NCI-H2171 (cell line): ENCODE data around the gene RBM39.
"Not testable (repeated sequence)": the region's sequence is repeated elsewhere in the genome, so short reads cannot be mapped to it uniquely, and the experiment has no call there.

ENCODE experiments used
- DNase-seq: peaks from one replicate; lab custom pipeline; 2025; lab: John Stamatoyannopoulos, UW

Gene RBM39

GRCh38 chr20:35706591-35707529 lies 35.2 kb downstream of the RBM39 start:
- DNase-seq: not testable (repeated sequence)

- DNase-seq: not testable (repeated sequence)
Measured at GRCh38 chr20:35705894-35706293, 36.2 kb downstream of the RBM39 start.

DNA sequence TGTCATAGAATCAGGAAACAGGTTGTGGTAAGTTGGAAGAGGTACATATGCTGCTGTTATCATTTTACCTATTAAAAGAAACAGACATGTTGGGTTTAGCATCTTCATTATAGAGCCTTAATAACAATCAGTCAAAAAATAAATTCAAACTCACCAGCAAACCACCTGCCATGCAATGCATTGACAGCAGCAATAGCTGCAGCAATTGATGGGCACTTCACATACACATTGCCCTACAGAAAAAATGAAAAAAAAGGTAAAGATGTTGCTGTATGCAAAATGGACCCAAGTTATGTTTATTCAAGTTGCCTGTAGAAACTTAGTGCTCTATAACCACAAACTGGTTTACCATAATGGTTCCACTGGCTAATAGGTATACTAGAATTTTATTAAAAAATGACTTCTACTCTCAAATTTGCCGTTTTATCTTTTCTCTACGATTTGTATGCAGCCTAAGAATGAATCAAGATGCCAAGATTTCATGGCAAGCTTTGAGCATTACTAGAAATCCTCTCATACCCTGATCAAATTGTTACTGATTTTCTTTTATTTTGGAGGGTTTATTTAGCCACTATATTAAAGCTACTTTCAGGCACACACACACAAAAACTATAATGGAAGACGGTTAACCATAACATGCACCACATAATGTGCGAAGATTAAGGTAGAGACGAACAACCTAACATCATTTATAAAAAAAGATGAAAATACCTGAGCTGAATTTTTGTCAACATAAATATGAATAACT lies 37.4 kb downstream of the RBM39 start:
- DNase-seq: no peak

GRCh38 chr20:35702824-35703695 lies 39.0 kb downstream of the RBM39 start:
- no peak for DNase-seq

DNA sequence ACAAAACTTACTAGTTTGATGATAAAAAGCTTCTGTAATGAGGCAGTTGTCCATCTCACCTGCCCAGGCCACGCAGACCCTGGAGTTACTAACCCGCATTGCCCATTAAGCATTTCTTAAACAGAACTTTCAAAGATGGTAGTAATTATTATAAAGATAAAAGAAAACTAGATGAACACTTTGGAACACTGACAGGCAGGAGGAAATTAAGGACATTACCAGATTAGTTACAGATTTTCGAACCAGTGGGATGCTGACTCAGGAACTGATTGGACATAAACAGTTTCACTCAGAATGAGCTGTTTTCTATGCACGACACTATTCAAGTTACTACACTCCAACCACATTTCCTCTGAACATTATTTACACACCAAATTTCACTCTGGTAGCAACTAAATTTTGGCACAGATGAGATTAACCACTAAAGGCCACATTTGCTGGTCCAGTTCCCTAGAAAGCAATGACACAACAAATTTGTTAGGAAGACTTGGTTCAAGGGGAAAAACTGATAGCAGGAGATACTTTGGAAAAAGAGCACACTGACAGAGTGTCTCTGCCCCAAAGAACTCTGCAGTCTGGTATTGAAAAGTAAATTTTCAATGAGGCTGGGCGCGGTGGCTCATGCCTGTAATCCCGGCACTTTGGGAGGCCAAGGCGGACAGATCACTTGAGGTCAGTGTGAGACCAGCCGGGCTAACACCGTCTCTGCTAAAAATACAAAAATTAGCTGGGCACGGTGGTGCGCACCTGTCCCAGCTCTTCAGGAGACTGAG lies 39.8 kb downstream of the RBM39 start:
- DNase-seq: no peak

GRCh38 chr20:35700625-35701148 lies 41.4 kb downstream of the RBM39 start:
- no peak for DNase-seq

- no peak for DNase-seq
Measured at GRCh38 chr20:35699957-35700624, 42.0 kb downstream of the RBM39 start.

- DNase-seq: peak; percentile 95
Measured at GRCh38 chr20:35699127-35699956, 42.7 kb downstream of the RBM39 start, which contains the start of the genes NFS1 and ROMO1. Gene NFS1, minus strand, starts transcription at chr20:35699352. Its CDS starts 64 bp downstream, at chr20:35699288. Gene ROMO1, plus strand, starts transcription at chr20:35699405. Its CDS starts 228 bp downstream, at chr20:35699633.

DNA sequence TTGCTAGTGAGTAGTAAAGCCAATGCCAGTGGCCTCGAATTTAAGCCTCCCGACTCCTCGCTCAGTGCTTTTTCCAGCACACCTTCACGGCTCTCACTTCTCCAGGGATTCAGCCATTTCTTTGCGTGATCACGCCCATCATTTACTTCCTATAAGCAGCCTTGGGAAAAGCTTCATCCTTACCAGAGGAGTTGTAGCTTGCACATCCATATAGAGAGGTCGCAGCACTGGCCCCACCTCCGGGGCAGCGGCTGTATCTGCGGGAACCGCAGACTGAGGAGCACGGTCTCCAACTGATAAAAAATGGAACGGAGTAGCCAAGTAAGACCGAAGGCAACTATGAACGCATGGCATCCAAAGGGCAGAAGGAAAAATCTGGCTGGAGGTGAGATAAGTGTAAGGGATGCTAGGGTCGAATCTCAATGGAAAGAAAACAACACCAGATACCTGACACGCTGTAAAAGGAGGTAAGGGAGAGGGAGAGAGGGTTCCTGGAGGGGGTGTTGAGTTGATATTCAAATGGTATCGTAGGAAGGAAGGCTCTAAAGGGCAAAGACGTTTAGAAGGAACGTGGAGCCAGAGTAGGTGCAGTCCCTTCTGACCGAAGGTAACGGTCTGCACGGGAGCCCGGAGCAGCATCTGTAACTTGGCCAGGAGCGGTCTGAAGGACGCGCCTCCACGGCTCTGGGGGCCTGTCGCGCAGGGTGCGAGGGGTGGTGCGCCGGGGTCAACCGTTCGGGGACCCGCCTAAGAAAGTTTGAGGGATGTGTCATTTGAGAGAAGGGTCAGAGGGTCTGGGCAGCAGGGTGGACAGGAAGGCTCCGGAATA lies 43.5 kb downstream of the RBM39 start:
- no peak for DNase-seq

DNA sequence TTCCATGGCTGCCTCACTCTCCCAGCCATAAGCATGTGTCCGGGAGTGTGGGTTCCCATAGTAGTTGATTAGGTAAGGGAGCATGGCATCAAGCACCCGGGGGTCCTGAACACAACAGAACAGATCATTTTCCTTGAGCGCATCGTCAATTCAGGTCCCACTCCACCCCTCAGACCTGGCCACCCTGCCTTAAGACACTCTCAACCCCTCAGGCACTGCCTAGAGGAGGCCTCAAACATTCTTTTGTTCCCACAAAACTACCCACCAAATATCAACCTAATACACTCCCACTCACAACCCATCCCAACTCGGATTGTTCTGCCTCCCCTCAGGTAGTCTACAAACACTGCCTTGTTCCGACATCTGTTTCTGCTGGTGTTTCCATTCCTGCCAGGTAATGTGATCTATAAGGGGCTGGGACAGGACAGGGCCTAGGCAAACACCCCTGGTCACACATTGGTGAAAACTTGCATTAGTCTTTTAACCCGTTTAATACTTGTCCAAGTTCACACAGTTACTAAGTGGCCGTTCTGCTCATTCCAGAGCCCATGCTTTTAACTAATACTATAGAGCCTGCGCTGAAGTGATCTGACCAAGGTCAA lies 44.3 kb downstream of the RBM39 start:
- DNase-seq: no peak

DNA sequence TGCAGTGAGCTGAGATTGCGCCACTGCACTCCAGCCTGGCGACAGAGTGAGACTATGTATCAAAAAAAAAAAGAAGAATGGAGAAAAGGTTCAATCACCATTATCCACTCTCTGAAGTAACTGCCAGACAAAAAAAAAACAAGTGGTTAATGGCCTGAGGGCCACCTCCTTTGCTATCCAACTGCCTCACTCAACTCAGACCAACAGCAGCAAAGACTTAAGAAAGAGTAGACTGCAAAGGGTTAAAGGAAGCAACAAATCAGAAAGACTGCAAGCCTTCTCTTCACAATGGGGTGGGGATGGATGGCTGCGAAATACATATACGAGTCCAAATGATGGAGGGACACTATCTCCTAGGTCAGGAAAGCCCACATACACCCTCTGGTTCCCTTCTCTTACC lies 46.1 kb downstream of the RBM39 start:
- DNase-seq: no peak

- no peak for DNase-seq
Measured at GRCh38 chr20:35695245-35695749, 46.8 kb downstream of the RBM39 start.

DNA sequence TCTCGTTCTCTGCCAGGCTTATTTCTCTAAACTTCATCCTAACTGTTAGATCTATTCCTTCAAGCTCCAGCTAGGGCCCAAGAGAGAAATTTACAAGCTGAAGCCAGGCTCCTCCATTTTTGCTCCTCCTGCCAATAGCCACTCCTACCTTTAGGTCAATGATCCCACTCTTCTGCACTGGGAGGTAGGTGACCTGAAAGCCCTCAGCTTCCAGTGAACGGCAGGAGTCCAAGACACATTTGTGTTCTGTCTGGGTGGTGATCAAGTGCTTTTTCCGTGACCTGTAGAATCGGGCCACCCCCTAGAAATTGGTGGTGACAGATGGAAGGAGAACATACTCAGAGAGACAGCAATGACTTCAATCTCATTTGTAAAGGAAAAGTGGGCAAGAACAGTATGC lies 51.8 kb downstream of the RBM39 start:
- DNase-seq: no peak

- DNase-seq: not testable (repeated sequence)
Measured at GRCh38 chr20:35686872-35687271, 55.2 kb downstream of the RBM39 start.

DNA sequence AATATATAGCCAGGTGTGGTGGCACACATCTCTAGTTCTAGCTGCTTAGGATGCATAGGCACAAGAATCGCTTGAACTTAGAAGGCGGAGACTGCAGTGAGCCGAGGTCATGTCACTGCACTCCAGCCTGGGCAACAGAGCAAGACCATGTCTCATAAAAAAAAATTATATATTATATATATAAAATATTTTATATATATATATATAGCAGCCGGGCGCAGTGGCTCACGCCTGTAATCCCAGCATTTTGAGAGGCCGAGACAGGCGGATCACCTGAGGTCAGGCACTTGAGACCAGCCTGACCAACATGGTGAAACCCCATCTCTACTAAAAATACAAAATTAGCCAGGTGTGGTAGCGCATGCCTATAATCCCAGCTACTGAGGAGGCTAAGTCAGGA lies 56.7 kb downstream of the RBM39 start:
- DNase-seq: not testable (repeated sequence)

GRCh38 chr20:35681960-35682359 lies 60.1 kb downstream of the RBM39 start:
- DNase-seq: no peak

GRCh38 chr20:35680452-35681183 lies 61.4 kb downstream of the RBM39 start:
- DNase-seq: no peak
